SIG-M5 treated with dmso at 0.1 percent for 504 hours (cell line): ENCODE data around the gene NPAS3.
A peak's percentile ranks its signal among the peaks of the same experiment; 100 is the strongest.
"Not testable (repeated sequence)": the region's sequence is repeated elsewhere in the genome, so short reads cannot be mapped to it uniquely, and the experiment has no call there.

Experiments
- DNase-seq: peaks from one replicate; lab custom pipeline; 2025; ENCODE audit not compliant: unreplicated experiment; lab: John Stamatoyannopoulos, UW

The NPAS3 gene

DNA sequence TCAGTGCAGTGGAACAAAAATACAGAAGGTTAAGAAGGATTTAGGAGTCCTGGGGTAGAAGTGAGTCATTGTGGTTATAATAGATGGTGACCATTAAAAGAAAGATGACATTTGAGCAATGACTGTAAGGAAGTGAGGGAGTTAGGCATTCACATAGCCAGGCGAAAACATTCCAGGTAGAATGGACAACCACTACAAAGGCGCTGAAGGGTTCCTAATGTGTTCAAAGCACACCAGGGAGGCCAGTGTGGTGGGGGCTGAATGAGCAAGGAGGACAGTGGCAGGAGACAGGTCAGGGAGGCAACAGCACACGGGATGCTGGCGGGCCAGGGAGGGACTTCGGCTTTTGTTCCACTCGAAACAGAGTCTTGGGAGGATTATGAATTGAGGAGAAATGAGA, 129.9 kb downstream of the NPAS3 start:
- DNase-seq: no peak

DNA sequence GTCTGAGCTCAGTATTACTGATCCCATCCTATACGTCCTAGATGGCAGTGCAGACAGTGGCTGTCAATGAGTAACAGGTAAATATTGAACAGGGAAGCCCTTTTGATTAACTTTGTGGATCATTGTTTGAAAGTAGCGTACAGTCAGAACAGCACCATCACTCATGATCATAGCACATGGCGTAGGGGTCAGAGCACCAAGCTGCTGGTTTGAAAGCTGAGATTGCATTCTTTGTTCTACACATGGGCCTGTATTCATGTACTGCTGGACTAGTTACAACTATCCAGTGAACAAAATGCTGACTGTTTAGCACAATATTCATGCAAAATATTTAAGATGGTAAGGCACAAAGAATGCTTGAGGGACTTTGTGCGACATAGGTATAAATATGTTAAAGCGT, 131.8 kb downstream of the NPAS3 start:
- DNase-seq: no peak

DNA sequence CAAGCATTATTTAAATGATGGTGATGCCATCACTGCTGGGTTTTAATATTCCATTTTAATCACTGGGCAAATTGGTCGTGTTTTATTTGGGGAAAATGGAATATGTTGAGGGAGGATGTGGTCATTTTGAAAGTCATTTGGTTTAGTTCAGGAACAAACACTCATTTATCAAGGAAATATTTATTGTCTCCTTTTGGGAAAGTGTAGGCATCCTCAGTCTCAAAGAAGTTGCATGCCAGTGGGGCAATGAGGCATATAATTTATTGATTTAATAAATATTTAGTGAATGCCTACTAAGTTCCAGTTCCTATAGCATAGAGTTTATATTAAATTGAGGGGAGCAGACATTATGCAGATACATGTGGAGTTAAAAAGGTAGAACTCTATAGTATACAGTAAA, 134.3 kb downstream of the NPAS3 start:
- DNase-seq: no peak

DNA sequence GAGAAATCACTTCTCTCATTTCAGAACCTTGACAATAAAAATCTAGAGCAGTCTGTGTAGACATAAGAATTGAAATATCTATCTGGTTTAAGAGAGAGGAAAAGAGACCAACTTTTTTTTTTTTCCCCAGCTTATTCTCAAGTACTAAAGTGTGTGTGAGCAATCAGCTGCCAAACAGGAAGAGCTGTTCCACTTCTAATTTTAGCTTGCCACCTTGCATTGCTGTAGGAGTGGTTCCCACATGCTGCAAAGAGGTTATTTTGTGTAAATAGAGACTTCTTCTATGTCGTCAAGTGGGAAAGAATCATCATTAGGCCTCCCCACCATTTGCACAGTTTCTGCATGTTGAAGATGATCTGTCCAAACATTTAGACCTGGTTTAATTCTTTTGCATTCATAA, 142.6 kb downstream of the NPAS3 start:
- DNase-seq: no peak

DNA sequence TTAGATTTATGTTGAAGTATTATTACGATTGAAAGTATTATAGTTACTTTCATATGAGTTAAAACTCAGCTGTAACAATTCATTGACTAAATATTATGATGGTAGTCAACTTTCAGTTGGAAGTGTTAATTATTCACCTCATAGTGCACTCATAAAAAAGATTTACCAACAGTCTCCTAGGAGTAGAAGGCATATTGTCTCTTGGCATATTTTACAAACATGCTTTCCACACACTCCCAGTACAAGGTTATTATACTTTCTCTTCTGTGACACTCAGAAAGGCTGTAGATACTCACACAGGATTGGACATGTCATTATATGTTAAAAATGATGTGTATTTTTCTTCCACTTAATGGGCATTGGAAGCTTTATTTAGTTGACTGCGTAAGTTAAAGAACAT, 147.1 kb downstream of the NPAS3 start:
- DNase-seq: no peak

DNA sequence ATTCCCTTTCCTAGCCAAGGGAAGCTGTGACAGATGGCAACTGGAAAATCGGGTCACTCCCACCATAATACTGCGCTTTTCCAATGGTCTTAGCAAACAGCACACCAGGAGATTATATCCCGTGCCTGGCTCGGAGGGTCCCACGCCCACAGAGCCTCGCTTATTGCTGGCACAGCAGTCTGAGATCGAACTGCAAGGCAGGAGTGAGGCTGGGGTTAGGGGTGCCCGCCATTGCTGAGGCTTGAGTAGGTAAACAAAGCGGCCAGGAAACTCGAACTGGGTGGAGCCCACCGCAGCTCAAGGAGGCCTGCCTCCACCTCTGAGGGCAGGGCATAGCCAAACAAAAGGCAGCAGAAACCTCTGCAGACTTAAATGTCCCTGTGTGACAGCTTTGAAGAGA, 149.6 kb downstream of the NPAS3 start:
- DNase-seq: not testable (repeated sequence)

DNA sequence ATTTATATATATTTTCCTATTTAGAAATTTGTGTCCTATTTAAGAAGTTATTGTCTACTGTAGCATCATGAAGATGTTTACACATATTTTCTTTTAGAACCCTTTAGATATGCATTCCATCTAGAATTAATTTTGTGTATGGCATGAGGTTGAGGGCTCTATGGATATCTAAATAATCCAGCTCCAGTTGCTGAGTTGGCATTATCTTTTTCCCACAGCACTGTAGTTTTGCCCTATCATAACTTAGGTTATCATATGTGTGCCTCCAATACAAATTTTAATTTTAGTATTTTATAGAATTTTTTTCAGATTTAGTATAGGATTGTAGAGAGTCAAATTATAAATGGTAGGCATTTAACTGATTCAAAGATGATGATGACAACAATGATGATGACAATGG, 159.3 kb downstream of the NPAS3 start:
- no peak for DNase-seq

DNA sequence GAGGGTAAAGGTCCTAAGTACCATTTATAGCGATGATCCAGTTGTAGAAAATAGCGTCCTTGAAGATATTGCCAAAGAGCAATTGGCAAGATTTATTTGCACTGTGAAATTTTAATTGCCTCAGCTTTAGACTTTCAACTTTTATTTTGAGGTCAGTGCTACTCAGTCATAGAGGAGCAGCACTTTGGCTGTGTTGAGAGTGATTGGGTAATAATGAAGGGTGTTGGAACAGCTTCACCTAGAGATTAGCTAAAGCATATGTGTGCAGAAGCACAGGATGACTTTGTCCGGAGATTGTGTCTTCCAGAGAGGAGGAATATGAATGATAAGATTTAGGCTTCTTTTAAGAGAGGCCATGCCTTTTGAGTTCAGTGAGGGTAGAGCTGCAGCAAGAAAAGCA, 164.8 kb downstream of the NPAS3 start:
- DNase-seq: no peak

DNA sequence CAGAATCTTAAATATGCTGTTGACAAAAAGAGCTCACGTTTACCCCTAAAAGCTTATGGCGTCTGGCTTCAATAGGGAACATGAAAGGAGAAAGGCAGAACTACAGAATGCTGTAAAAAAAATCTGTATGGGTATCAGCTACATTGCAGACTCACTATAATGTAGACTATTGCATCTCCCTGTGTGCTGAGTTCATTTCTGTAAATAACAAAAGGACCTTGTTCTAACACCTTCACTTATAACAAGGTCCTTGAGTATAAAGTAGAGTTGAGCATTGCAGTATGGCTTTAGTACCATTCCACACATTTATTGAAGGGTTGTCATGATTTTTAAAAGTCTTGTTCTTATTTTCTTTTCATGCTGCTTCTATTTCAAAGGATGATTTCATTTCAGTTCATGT, 165.3 kb downstream of the NPAS3 start:
- DNase-seq: no peak

DNA sequence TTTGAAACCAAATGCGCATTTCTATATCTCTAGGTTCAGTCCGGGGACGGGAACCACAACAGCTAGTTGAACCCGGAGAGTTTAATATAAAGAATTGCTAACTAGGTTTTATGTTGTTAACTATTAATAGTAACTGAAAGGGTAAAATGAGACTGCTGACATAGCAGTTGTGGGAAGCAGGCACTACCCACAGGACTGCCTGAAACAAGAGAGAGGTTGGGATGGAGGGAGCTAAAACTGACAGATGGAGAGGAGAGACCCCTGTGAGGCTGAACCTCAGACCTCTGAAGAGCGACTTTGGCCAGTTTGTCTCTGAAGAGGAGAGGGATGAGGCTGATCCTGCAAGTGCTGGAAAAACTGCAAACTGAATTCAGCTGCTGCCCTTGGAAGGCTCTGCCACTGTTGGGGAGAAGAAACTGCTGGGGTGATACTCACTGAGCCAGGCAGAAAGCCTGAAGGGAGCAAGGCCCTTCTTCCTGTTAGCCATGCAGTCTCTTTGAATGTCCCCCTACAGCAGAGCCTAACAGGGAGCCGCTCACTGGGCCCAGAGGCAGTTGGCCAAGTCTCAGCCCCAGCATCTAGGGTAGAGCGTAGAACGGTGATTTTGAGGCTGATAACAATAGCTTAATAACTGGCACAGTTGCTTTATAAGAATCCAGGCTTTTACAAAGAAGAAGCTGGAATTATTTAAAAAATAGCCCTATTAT, 172.2 kb downstream of the NPAS3 start:
- DNase-seq: no peak

DNA sequence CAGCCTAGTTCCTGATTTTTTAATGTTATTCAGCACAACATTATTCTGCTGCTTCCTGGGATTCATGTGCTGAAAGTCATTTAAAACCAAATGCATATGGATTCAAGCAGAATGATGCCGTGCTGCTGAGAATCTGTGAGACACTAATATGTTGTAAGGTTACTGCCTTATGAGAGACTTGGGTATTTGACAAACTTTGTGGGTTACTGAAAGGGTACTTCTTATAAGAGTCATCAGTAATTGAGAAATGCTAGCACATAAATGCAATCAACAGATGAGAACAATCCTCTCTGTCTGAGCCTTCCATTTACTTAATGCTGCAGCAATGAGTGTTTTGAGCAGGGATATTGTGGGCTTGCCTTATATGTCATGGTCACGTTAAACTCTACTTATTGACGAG, 175.7 kb downstream of the NPAS3 start:
- no peak for DNase-seq

DNA sequence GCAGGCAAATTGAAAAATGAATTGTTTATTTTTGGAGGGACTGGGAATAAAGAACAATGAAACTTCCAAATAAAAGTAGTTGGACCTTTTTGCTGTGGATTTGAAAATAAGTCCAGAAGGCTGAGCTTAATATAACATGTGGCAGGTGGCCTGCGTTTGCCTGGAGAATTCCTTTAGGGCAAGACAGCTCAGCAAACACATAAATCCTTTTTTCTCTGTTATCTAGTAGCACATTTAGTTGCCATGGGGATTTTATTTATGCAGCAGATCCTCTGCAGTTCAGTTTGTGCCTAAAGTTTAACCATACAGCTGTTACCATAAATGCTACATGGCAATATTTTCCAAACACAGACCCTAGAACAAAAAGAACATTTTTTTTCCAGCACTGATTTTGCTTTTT, 180.0 kb downstream of the NPAS3 start:
- peak; percentile 2 for DNase-seq

DNA sequence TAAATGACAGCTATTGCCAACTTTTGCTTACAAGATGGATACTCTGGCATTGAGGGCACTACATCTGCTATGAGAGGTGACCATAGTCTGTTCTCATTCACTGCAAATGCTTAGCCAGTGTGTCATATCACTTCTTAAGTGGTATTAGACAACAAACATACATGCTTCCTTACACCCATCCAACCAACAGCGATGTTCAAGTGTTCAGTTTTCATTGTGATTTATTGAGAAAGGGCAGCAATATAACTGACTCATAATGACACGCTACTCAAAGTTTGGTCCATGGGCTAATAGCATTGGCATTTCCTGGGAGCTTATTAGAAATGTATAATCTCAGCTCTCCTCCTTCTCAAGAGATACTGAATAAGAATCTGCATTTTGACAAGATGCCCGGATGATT, 181.7 kb downstream of the NPAS3 start:
- DNase-seq: no peak

DNA sequence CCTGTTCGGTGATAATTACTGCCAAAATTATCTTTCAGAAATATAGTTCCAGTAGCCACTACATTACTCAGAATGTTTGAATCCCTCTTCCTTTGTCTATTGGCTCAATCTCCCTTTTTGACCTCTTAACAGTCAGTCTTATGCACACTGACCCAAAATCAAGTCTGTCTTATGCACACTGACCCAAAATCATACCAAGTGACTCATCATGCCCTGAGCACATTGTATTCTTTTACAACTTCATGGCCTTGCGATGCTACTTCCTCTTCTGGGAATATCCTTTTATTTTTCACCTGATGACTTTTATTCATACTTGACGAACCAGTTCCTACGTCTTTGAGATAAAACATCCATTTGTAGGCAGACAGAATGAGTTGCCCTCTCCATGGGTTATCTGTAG, 182.3 kb downstream of the NPAS3 start:
- no peak for DNase-seq

DNA sequence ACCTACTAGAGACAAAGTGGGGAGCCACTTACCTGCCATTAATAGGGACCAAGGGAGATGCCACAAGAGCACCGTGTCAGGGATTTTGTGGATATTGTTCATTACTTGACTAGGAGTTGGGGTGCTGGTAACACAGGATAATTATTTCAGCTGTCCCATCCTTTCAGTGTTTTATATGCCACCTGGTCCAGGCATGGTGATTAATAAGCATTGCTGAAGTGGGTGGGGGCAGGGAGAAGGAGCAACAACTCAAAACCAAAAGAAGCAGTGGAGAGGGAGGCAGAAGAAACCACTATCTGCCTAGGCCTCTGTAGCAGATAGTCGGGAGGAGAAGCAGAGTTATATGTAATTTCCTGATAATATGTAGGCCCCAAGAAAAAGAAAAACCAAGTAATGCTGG, 184.6 kb downstream of the NPAS3 start:
- no peak for DNase-seq

DNA sequence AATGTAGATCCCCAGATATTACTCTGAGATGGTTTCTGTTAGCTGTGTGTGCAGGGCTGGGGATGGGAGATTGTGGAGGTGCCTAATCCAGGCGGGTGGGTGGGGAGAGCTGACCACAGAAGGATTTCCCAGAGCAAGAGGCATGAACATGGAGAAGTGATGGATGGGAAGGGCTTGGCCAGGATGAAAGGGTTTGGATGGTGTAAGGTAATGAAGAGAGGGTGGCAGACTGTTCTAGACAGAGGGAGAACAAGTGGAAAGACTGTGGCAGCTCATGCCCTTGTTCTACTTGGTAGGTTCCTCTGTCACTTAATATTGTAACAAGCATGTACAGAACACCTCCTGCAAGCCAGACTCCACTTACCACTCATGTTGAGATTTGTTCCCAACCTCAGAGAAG, 187.8 kb downstream of the NPAS3 start:
- DNase-seq: no peak

DNA sequence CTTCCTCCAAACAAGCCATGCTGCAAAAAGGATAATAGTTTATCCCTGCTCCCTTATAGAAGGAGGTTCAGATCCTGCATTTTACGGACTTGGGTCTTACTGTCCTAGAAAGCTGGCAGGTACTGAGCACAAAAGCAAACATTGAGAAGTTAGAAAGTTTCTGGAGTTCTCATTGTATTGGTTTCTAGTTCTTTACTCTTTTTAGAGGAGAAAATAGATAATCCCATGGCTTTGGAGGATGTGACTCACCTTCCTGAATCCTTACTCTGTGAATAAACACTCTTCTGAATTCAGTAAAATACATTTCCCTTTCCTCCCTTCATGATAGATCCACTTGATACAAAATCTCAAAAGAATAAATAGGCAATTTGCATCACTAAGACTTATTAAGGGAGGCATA, 188.9 kb downstream of the NPAS3 start:
- DNase-seq: no peak

DNA sequence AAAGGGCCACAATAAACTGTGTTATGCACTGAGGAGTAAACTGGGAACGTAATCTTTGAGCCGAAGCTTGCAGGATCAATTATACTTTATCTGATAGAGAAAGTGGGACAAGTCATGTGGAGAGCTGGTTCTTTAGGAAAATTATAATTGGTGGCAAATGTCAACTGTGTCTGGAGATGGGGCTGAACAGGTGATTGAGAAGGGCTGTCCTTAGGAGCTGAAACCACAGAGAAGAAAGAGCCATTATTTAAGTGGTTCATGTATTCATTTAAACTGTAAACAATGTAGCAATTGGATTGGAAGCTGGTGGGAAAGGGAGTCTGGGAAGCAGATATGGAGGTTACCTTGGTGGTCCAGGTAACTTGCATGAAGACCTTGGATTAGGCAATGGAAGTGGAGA, 193.1 kb downstream of the NPAS3 start:
- no peak for DNase-seq

DNA sequence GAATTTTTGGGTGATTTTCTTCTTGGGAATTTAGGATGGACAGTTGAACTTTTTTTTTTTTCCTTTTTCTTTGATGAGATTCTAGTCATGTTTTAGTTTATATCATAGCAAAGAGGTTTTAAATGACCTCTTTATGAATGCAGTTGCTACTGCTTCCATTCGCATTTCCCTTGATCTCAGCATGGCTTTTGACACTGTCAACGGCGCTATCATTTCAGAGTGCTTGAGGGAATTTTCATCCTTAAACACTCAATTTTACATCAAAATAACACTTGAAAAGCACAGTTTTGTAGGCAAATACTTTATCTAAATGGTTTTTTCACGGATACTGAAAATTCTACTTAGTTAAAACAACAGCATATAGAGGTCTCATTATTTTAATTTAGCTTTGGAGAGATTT, 195.5 kb downstream of the NPAS3 start:
- DNase-seq: no peak

DNA sequence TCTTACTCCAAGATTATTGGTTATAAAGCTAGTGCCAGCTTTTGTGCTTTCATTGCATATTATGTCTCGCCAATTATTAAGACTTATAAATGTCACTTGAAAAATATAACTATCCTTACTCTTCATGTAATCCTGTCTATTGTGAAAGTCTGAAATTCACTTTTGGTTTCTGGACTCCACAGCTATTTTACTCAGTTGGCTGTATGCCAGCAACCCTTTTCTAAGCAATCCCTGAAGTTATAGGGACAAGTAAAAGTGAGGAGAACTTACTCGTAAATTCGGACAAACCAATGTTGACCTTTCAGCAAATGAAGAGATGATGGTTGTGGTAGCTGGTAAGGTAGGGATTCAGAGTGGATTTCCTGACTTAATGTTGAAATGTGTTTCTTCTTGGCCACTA, 196.3 kb downstream of the NPAS3 start:
- DNase-seq: no peak

DNA sequence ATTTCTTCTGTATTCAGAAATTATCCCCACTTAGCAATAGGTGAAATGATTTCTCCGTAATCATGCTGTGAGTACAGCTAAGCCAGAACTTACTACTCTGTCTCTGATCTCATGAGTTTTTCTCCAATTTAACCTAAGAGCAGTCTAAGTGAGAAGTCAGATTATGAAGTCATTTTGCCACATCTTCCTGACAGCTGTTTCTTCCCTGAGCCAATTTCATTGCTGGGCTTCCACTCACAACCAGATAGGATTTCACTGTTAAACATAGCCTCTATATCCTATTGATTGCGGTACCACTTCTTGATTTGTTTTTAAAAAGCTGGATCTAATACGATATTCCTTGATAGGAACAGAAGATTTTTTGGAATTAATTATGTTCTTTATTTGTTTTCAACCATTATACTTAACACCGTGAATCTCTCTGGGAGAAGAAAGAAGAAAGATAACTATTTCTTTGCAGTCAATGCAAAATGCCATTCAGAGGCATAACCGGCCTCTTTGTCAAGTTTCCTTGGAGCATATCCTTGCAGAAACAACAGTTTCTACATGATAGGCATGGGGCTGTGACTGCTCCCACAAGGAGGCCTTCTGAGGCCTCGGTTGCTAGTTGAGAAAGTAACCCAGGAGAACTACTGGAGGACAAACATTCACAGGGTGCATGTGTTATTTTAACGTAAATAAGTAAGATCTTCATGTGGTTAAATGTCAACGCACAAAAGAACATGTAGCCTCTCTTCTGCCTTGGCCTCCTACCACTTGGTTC, 212.2 kb downstream of the NPAS3 start:
- DNase-seq: no peak

DNA sequence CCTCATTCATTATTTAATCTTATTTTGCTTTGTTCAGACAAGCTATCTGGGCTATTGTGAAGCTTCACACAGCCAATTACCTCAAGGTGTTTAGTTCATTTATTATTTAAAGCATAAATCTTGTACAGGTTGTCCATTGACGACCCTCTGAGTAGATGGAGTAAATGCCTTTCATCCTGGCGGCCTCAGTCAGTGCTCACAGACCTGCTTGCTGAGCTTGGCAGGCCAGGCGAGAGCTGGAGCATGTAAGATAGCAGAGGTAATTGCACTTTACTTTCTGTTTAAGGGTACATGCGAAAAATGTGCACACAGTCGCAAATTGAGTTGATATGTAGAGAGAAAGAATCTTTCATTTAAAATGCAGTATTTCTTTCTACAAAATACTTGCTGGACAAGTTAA, 224.4 kb downstream of the NPAS3 start:
- no peak for DNase-seq

DNA sequence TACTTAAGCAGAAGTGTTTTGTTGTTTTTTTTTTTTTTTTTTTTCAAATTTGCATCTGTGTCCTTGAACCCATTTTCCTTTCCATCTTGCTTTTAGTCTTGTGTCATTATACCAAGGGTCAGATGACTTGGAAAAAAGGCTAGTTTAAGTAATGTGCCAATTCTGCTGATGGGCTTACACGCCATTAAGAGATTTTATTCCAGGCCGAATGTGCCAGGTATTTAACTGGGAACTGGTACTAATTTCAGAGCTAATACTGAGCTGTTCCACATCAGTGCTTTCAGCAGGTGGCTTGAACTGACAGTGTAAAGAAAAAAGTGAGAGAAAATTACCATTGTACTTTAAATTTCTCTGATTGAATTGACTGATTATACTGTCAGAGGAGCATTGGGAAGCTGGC, 224.9 kb downstream of the NPAS3 start:
- no peak for DNase-seq
